ENCODE results near the gene TEAD1.

DNA sequence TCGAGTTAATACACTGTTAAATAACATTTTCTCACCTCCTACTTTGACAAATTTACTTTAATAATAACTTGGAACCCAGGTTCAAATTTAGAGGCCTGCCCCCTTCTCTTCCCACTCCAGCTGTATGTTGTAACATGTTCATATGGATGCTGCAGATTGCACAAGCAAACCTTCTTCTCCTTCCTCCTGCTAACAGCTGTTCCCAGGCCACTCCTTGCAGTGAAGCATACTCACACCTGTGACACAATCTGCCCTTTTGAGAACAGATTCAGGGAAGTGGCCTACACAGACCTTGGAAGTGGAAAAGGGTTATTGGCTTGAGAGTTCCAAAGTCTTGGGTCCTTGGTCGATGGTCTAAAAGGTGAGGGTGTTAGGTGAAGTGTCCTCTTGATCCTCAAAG is 131.9 kb downstream of the TEAD1 start:
- TF ChIP-seq CTCF (conservative IDR thresholded peaks at IDR 0.05) (no peak), ZFX (IDR thresholded peaks at IDR 0.05) (no peak)
